GM12878 (cell line): ENCODE data around the gene HOXD10.

Experiments used
- CBX3 ChIP-seq: fragments of 200-600 bp; sonication (generic); IDR thresholded peaks from 2 replicates; pipeline ENCODE4 v1.6.1; 2016; ENCODE audit warnings: low read depth, borderline replicate concordance
- CREM ChIP-seq: IDR thresholded peaks from 2 replicates; pipeline ENCODE4 v1.6.1; 2014; ENCODE audit warnings: antibody characterized with exemption, low read depth
- CTCF ChIP-seq, 3 experiments: IDR thresholded peaks in 2 of 3; conservative IDR thresholded peaks in 1 of 3; 2 replicates each; pipeline ENCODE4 v1.5.1; 2011; ENCODE audit warnings: low read depth in 3 of 3, low read length in 3 of 3, mild to moderate bottlenecking in 3 of 3, control low read depth in 2 of 3, moderate library complexity in 2 of 3, inconsistent platforms in 1 of 3, mixed read lengths in 1 of 3; ENCODE audit not compliant: control insufficient read depth in 2 of 3, insufficient read depth in 1 of 3; ENCODE audit errors: extremely low read depth in 1 of 3
- CUX1 ChIP-seq: IDR thresholded peaks from 2 replicates; pipeline ENCODE4 v1.6.1; 2012; ENCODE audit warnings: improper control_type of control experiment, low read depth, low read length; ENCODE audit not compliant: insufficient replicate concordance
- KDM1A ChIP-seq: fragments of 200-600 bp; sonication (generic); IDR thresholded peaks from 2 replicates; pipeline ENCODE4 v1.6.1; 2016; ENCODE audit warnings: borderline replicate concordance
- MXI1 ChIP-seq: fragments of 150-350 bp; IDR thresholded peaks from 2 replicates; pipeline ENCODE4 v1.6.1; 2011; ENCODE audit warnings: low read depth, mild to moderate bottlenecking, inconsistent platforms, low read length, improper control_type of control experiment
- PAX8 ChIP-seq: fragments of 450-650 bp; IDR thresholded peaks from 2 replicates; pipeline ENCODE4 v1.6.1; 2017; ENCODE audit warnings: mild to moderate bottlenecking, moderate library complexity
- RAD21 ChIP-seq: IDR thresholded peaks from 2 replicates; pipeline ENCODE4 v1.6.1; 2011; ENCODE audit warnings: mild to moderate bottlenecking, low read depth, low read length, moderate library complexity; ENCODE audit not compliant: insufficient read depth
- SIN3A ChIP-seq: IDR thresholded peaks from 2 replicates; pipeline ENCODE4 v1.6.1; 2012; ENCODE audit warnings: low read depth, low read length, improper control_type of control experiment
- SREBF1 ChIP-seq: IDR thresholded peaks from 2 replicates; pipeline ENCODE4 v1.6.1; 2012; ENCODE audit warnings: mild to moderate bottlenecking, low read length
- SRF ChIP-seq, 2 experiments: IDR thresholded peaks; 2 replicates each; pipeline ENCODE4 v1.6.1; 2011; ENCODE audit warnings: low read depth in 2 of 2, low read length in 2 of 2, mild to moderate bottlenecking in 1 of 2, moderate library complexity in 1 of 2
- USF2 ChIP-seq: IDR thresholded peaks from 2 replicates; pipeline ENCODE4 v1.6.1; 2011; ENCODE audit warnings: low read depth, low read length, improper control_type of control experiment, borderline replicate concordance
- ZNF274 ChIP-seq: IDR thresholded peaks from one replicate; pipeline ENCODE4 v1.8.0; 2011; ENCODE audit not compliant: insufficient read length, insufficient read depth
- TF ChIP-seq, protein P1 (sequence below): IDR thresholded peaks from 2 replicates; pipeline ENCODE4 v1.6.1; 2012; ENCODE audit warnings: mild to moderate bottlenecking, low read depth, low read length

DNA sequence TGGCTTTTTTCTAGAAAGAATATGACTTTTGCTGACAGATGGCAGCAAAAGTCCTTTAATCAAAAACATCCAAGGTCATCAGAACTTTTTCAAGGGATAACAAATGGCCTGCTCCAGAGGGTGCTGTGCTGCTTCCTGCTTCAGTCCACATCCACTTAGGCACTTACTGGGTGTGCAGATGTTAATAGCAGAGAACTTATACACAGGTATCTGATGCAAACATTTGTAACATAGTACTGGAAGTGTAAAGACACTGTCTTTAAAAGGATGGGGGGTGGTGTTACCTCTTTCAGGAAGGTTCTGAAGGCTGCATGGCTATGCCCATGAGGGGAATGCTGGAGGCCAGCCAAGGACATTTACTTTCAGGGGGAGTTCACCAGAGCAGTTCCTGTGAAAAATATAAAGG, 18.5 kb downstream of the HOXD10 start:
- TF ChIP-seq SREBF1 (no peak), CTCF (IDR thresholded peaks at IDR 0.05 in 2 of 3, conservative IDR thresholded peaks at IDR 0.05 in 1 of 3; ENCODE audit: control insufficient read depth in 2 of 3, extremely low read depth in 1 of 3, insufficient read depth in 1 of 3, low read depth in 3 of 3, low read length in 3 of 3) (no peak), USF2 (no peak), CUX1 (no peak), SIN3A (no peak), RAD21 (no peak), CREM (no peak), KDM1A (no peak), PAX8 (no peak), ZNF274 (no peak), SRF (IDR thresholded peaks at IDR 0.05; ENCODE audit: low read depth in 2 of 2, low read length in 2 of 2) (no peak), MXI1 (no peak), CBX3 (no peak)
- TF ChIP-seq, protein P1, sequence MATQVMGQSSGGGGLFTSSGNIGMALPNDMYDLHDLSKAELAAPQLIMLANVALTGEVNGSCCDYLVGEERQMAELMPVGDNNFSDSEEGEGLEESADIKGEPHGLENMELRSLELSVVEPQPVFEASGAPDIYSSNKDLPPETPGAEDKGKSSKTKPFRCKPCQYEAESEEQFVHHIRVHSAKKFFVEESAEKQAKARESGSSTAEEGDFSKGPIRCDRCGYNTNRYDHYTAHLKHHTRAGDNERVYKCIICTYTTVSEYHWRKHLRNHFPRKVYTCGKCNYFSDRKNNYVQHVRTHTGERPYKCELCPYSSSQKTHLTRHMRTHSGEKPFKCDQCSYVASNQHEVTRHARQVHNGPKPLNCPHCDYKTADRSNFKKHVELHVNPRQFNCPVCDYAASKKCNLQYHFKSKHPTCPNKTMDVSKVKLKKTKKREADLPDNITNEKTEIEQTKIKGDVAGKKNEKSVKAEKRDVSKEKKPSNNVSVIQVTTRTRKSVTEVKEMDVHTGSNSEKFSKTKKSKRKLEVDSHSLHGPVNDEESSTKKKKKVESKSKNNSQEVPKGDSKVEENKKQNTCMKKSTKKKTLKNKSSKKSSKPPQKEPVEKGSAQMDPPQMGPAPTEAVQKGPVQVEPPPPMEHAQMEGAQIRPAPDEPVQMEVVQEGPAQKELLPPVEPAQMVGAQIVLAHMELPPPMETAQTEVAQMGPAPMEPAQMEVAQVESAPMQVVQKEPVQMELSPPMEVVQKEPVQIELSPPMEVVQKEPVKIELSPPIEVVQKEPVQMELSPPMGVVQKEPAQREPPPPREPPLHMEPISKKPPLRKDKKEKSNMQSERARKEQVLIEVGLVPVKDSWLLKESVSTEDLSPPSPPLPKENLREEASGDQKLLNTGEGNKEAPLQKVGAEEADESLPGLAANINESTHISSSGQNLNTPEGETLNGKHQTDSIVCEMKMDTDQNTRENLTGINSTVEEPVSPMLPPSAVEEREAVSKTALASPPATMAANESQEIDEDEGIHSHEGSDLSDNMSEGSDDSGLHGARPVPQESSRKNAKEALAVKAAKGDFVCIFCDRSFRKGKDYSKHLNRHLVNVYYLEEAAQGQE = no peak
